Activated T-helper 2 cell treated with anti-CD3 and anti-CD28 coated beads, Interferon-gamma antibody, Interleukin-2, Interleukin-4, amounts not matched to agents 10 μg/mL and 5 μg/mL and 100 μg/mL, durations not matched to agents 14 hours and 24 hours and 36 hours (primary cell): ENCODE data around the gene OR5AN1. TPM values are rescaled to one million over a fixed set of nuclear protein-coding genes. Genes with fewer than 3 reads are reported as not detected.

Experiments used
- DNase-seq: peaks from one replicate; pipeline ENCODE4 v3.0.0; 2021; ENCODE audit warnings: low spot score
- H3K27ac Mint-ChIP-seq: one replicate; pipeline ENCODE4 v1.8.0; 2021; ENCODE audit warnings: mixed read lengths
- H3K27me3 Mint-ChIP-seq: one replicate; pipeline ENCODE4 v1.8.0; 2021; ENCODE audit warnings: low read depth, mixed read lengths
- H3K36me3 Mint-ChIP-seq: one replicate; pipeline ENCODE4 v1.8.0; 2021; ENCODE audit warnings: low read depth, mixed read lengths
- H3K4me1 Mint-ChIP-seq: one replicate; pipeline ENCODE4 v1.8.0; 2021; ENCODE audit warnings: low read depth, mixed read lengths
- H3K4me3 Mint-ChIP-seq: one replicate; pipeline ENCODE4 v1.8.0; 2021; ENCODE audit warnings: low read depth, mild to moderate bottlenecking, moderate library complexity, mixed read lengths
- H3K9me3 Mint-ChIP-seq: one replicate; pipeline ENCODE4 v1.8.0; 2021; ENCODE audit warnings: mixed read lengths
- intact Hi-C: fragments of 100-400 bp; cut with micrococcal nuclease; formaldehyde crosslinking; loops from one replicate; pipeline ENCODE4 v1.15.1; 2023
- total RNA-seq: library from RNA; stranded (reverse); gene quantifications from 2 replicates; pipeline ENCODE4 v1.2.3, GENCODE V29; 2022

Gene OR5AN1
- total RNA-seq, 1 donor from 2014 or later = not detected

- peaks cover 1% of the 10 kb centered on the region for H3K27me3 Mint-ChIP-seq
- no peaks in the 10 kb centered on the region for H3K36me3 Mint-ChIP-seq
- no peak overlapping the region for H3K27ac Mint-ChIP-seq
- intact Hi-C loops = no loop called here
- no peak overlapping the region for H3K4me3 Mint-ChIP-seq
- DNase-seq = no peak
- no peaks in the 10 kb centered on the region for H3K9me3 Mint-ChIP-seq
- H3K4me1 Mint-ChIP-seq = no peaks in the 10 kb centered on the region
These were observed 35.5 kb downstream of the OR5AN1 start for GRCh38 chr11:59394186-59394585.

- no peak for DNase-seq
- intact Hi-C loops = no loop called here
- H3K36me3 Mint-ChIP-seq = no peaks in the 10 kb centered on the region
These were observed 42.0 kb downstream of the OR5AN1 start for GRCh38 chr11:59400461-59401261.

GRCh38 chr11:59401262-59401552, 42.5 kb downstream of the OR5AN1 start:
- no peaks in the 10 kb centered on the region for H3K36me3 Mint-ChIP-seq
- no peak overlapping the region for H3K27ac Mint-ChIP-seq
- intact Hi-C loops = no loop called here
- H3K27me3 Mint-ChIP-seq = no peaks in the 10 kb centered on the region
- no peaks in the 10 kb centered on the region for H3K4me1 Mint-ChIP-seq
- H3K9me3 Mint-ChIP-seq = peaks cover 14% of the 10 kb centered on the region
- no peak for DNase-seq
- no peak overlapping the region for H3K4me3 Mint-ChIP-seq

More at GRCh38 chr11:59400461-59401261, 42.0 kb downstream of the OR5AN1 start:
- Mint-ChIP-seq H3K27ac (no peak overlapping the region), H3K4me1 (no peaks in the 10 kb centered on the region), H3K4me3 (no peak overlapping the region), H3K27me3 (peaks cover 1% of the 10 kb centered on the region), H3K9me3 (peaks cover 14% of the 10 kb centered on the region)

- no peak overlapping the region for H3K27ac Mint-ChIP-seq
- no peaks in the 10 kb centered on the region for H3K4me1 Mint-ChIP-seq
- no peaks in the 10 kb centered on the region for H3K27me3 Mint-ChIP-seq
- peaks cover 14% of the 10 kb centered on the region for H3K9me3 Mint-ChIP-seq
- no peak overlapping the region for H3K4me3 Mint-ChIP-seq
- intact Hi-C loops = no loop called here
- no peak for DNase-seq
- no peaks in the 10 kb centered on the region for H3K36me3 Mint-ChIP-seq
These were observed 44.9 kb downstream of the OR5AN1 start for GRCh38 chr11:59403546-59403945.

- DNase-seq = no peak
- intact Hi-C loops = no loop called here
- no peak overlapping the region for H3K27ac Mint-ChIP-seq
- H3K36me3 Mint-ChIP-seq = no peaks in the 10 kb centered on the region
- no peaks in the 10 kb centered on the region for H3K4me1 Mint-ChIP-seq
- H3K4me3 Mint-ChIP-seq = no peak overlapping the region
- peaks cover 13% of the 10 kb centered on the region for H3K27me3 Mint-ChIP-seq
- no peaks in the 10 kb centered on the region for H3K9me3 Mint-ChIP-seq
These were observed 55.0 kb downstream of the OR5AN1 start for GRCh38 chr11:59413646-59414045.

- Mint-ChIP-seq H3K36me3 (no peaks in the 10 kb centered on the region), H3K9me3 (no peaks in the 10 kb centered on the region), H3K4me1 (no peaks in the 10 kb centered on the region), H3K4me3 (no peak overlapping the region), H3K27me3 (peaks cover 13% of the 10 kb centered on the region), H3K27ac (no peak overlapping the region)
- DNase-seq = no peak
- intact Hi-C loops = no loop called here
These were observed 56.4 kb downstream of the OR5AN1 start for GRCh38 chr11:59415111-59415510.

GRCh38 chr11:59416613-59417012, 57.9 kb downstream of the OR5AN1 start:
- Mint-ChIP-seq H3K9me3 (no peaks in the 10 kb centered on the region), H3K4me1 (no peaks in the 10 kb centered on the region), H3K27ac (no peak overlapping the region), H3K36me3 (no peaks in the 10 kb centered on the region), H3K27me3 (peaks cover 13% of the 10 kb centered on the region), H3K4me3 (no peak overlapping the region)
- intact Hi-C loops = no loop called here
- no peak for DNase-seq

- Mint-ChIP-seq H3K9me3 (no peaks in the 10 kb centered on the region), H3K4me1 (no peaks in the 10 kb centered on the region), H3K4me3 (no peak overlapping the region), H3K36me3 (no peaks in the 10 kb centered on the region), H3K27ac (no peak overlapping the region), H3K27me3 (peaks cover 13% of the 10 kb centered on the region)
- no peak for DNase-seq
- intact Hi-C loops = no loop called here
These were observed 58.3 kb downstream of the OR5AN1 start for GRCh38 chr11:59417023-59417422.

- Mint-ChIP-seq H3K9me3 (no peaks in the 10 kb centered on the region), H3K4me1 (no peaks in the 10 kb centered on the region), H3K4me3 (no peak overlapping the region), H3K27me3 (peaks cover 13% of the 10 kb centered on the region), H3K27ac (no peak overlapping the region), H3K36me3 (no peaks in the 10 kb centered on the region)
- intact Hi-C loops = no loop called here
- DNase-seq = no peak
These were observed 59.5 kb downstream of the OR5AN1 start for GRCh38 chr11:59418156-59418555.

Other genes starting within 250 kb of the OR5AN1 start
- 66.2 and 69.1 TPM in 2 replicates for gene FAM111A, start 216.0 kb upstream of the OR5AN1 start, total RNA-seq
- gene DTX4, start 186.8 kb upstream of the OR5AN1 start, total RNA-seq = 0.09 and 0.68 TPM in 2 replicates
- gene MPEG1, start 146.0 kb upstream of the OR5AN1 start, total RNA-seq = 0.05 TPM in 1 of 2 replicates, not detected in the other
- gene OR5A2, start 67.5 kb downstream of the OR5AN1 start, total RNA-seq = not detected in 2 replicates
- not detected in 2 replicates for gene OR5A1, start 77.6 kb downstream of the OR5AN1 start, total RNA-seq
- not detected in 2 replicates for gene OR4D6, start 98.1 kb downstream of the OR5AN1 start, total RNA-seq
- gene OR4D10, start 114.4 kb downstream of the OR5AN1 start, total RNA-seq = not detected in 2 replicates
- gene OR4D11, start 144.7 kb downstream of the OR5AN1 start, total RNA-seq = not detected in 2 replicates
- not detected in 2 replicates for gene OR4D9, start 152.6 kb downstream of the OR5AN1 start, total RNA-seq